Panc1 (cell line): ENCODE data around the gene TXNDC2. TPM values are rescaled to one million over a fixed set of nuclear protein-coding genes. Genes with fewer than 3 reads are reported as not detected.

Experiments used
- ATAC-seq: fragments of 200-7000 bp; cut with Tn5 transposase; 2 replicates; pipeline ENCODE4 v1.9.1; 2020; ENCODE audit warnings: mild to moderate bottlenecking, moderate library complexity
- BruUV-seq: library from RNA; stranded (reverse); fragments of 400-500 nt; replicated peaks from 2 replicates; lab custom pipeline; 2021; lab: Mats Ljungman, UMichigan
- CTCF ChIA-PET: fragments of 300-600 bp; sonication (Branson Sonifier 250); formaldehyde crosslinking; loops from one replicate; lab custom pipeline; 2022; ENCODE audit warnings: antibody characterized with exemption; lab: Charles Lee
- POLR2A ChIA-PET: fragments of 300-600 bp; sonication (Branson Sonifier 250); formaldehyde crosslinking; loops from one replicate; lab custom pipeline; 2022; ENCODE audit warnings: antibody characterized with exemption; lab: Charles Lee
- DNase-seq: peaks from one replicate; pipeline ENCODE4 v3.0.0-alpha.2; 2010; ENCODE audit warnings: low read depth, low spot score
- H3K27ac ChIP-seq: 2 replicates; pipeline ENCODE4 v1.5.1; 2011; ENCODE audit warnings: mild to moderate bottlenecking, low read length, inconsistent platforms
- H3K27me3 ChIP-seq: fragments of 200-500 bp; sonication (Bioruptor generic); 2 replicates; pipeline ENCODE4 v1.6.0; 2014; ENCODE audit warnings: low read length, inconsistent platforms; ENCODE audit not compliant: control insufficient read depth, insufficient read depth
- H3K36me3 ChIP-seq: fragments of 200-500 bp; sonication (Bioruptor generic); 2 replicates; pipeline ENCODE4 v1.5.1; 2014; ENCODE audit warnings: inconsistent platforms, mild to moderate bottlenecking, low read length, moderate library complexity; ENCODE audit not compliant: control insufficient read depth, insufficient read depth
- H3K4me1 ChIP-seq: 2 replicates; pipeline ENCODE4 v1.5.1; 2011; ENCODE audit warnings: inconsistent platforms, mild to moderate bottlenecking, low read length, moderate library complexity; ENCODE audit not compliant: control insufficient read depth, insufficient read depth
- H3K4me3 ChIP-seq, 2 experiments: 2 replicates each; pipeline ENCODE4 v1.5.1; 2011 to 2012; ENCODE audit warnings: low read depth in 2 of 2, low read length in 2 of 2, mild to moderate bottlenecking in 2 of 2, inconsistent platforms in 1 of 2, moderate library complexity in 1 of 2
- H3K9me3 ChIP-seq: fragments of 200-500 bp; sonication (Bioruptor generic); 2 replicates; pipeline ENCODE4 v1.5.1; 2014; ENCODE audit warnings: low read depth, mild to moderate bottlenecking, inconsistent platforms, low read length, moderate library complexity; ENCODE audit not compliant: control insufficient read depth, insufficient read depth
- CTCF ChIP-seq: fragments of 450-650 bp; IDR thresholded peaks from 2 replicates; pipeline ENCODE4 v1.5.1; 2017; ENCODE audit warnings: mild to moderate bottlenecking
- POLR2AphosphoS5 ChIP-seq: IDR thresholded peaks from 2 replicates; pipeline ENCODE4 v1.6.1; 2012; ENCODE audit warnings: mild to moderate bottlenecking, low read depth, low read length, moderate library complexity
- REST ChIP-seq, 2 experiments: IDR thresholded peaks; 2 replicates each; pipeline ENCODE4 v1.6.1; 2011 to 2012; ENCODE audit warnings: low read depth in 2 of 2, control low read depth in 1 of 2, low read length in 1 of 2, mild to moderate bottlenecking in 1 of 2, moderate library complexity in 1 of 2; ENCODE audit not compliant: insufficient read depth in 1 of 2
- SIN3A ChIP-seq: IDR thresholded peaks from 2 replicates; pipeline ENCODE4 v1.6.1; 2012; ENCODE audit warnings: low read depth, mild to moderate bottlenecking, low read length, moderate library complexity, borderline replicate concordance; ENCODE audit not compliant: insufficient read depth
- TCF7L2 ChIP-seq: IDR thresholded peaks from 2 replicates; pipeline ENCODE4 v1.6.1; 2011; ENCODE audit warnings: mild to moderate bottlenecking, low read depth, low read length, inconsistent platforms
- in situ Hi-C: cut with HindIII; loops from 2 replicates; pipeline ENCODE4 v1.10.0; 2016; ENCODE audit warnings: low sequenced_read_pairs, low pct_unique_long_range_greater_than_20kb
- intact Hi-C: fragments of 100-400 bp; cut with micrococcal nuclease; formaldehyde crosslinking; loops from one replicate; pipeline ENCODE4 v1.10.0; 2022; ENCODE audit not compliant: unreplicated experiment
- total RNA-seq: library from RNA; stranded (reverse); gene quantifications from one replicate; pipeline ENCODE4 v1.2.1, GENCODE V29; 2021; ENCODE audit not compliant: unreplicated experiment

The TXNDC2 gene
- total RNA-seq, 1 experiment from 2014 or later = 0.90 TPM

DNA sequence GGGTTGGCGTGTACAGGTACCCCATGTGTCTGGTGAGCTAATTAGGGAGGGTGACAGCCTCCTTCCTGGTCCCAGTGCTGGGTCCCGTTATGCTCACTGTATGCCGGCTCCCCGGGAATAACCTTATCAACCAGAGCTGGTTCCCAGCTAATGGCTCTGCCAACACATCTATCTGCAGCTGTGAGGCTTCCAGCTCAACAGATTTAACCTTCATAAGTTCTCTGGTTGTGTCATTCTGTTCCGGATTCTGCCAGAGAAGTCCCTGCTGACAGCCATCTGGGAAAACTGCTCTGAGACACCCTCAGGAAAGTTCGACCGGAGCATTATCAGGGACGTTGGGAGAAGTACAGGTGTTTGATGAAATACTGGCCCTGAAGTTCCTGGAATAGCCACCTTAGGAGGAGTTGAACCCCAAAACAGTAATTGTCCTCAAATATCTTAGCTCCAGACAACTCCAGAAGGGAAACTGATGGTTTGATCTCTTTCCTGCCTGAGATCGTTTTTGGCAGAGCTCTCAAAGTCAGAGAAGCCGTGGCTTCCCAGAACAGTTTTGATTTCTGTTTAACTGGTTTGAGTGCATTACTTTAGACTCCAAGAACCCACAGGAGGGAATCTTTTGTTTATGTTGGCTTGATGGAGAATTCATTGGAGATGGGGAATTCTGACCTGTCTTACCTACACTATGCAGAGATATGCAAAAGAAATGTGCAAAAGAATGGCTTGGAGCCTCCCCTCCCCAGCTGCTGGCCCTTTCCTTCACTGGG is 39.4 kb upstream of the TXNDC2 start:
- H3K4me3 ChIP-seq = no peak overlapping the region
- POLR2A ChIA-PET = no interaction called here
- no peaks in the 10 kb centered on the region for H3K9me3 ChIP-seq
- in situ Hi-C loops (no loop called here), intact Hi-C loops (no loop called here)
- CTCF ChIA-PET = no interaction called here
- no peaks in the 10 kb centered on the region; the same call in 1 of the 2 replicates for H3K4me1 ChIP-seq
- DNase-seq (no peak), ATAC-seq (no peak)
- H3K27ac ChIP-seq = no peak overlapping the region
- H3K27me3 ChIP-seq = no peaks in the 10 kb centered on the region
- peaks cover 4% of the 10 kb centered on the region; the same call in 1 of the 2 replicates for H3K36me3 ChIP-seq
- TF ChIP-seq TCF7L2 = no peak
- TF ChIP-seq SIN3A = no peak
- TF ChIP-seq REST (IDR thresholded peaks at IDR 0.05; ENCODE audit: insufficient read depth in 1 of 2, low read depth in 2 of 2, low read length in 1 of 2) = no peak
- no peak for TF ChIP-seq POLR2AphosphoS5
- TF ChIP-seq CTCF = no peak
- no TSS peak for BruUV-seq

DNA sequence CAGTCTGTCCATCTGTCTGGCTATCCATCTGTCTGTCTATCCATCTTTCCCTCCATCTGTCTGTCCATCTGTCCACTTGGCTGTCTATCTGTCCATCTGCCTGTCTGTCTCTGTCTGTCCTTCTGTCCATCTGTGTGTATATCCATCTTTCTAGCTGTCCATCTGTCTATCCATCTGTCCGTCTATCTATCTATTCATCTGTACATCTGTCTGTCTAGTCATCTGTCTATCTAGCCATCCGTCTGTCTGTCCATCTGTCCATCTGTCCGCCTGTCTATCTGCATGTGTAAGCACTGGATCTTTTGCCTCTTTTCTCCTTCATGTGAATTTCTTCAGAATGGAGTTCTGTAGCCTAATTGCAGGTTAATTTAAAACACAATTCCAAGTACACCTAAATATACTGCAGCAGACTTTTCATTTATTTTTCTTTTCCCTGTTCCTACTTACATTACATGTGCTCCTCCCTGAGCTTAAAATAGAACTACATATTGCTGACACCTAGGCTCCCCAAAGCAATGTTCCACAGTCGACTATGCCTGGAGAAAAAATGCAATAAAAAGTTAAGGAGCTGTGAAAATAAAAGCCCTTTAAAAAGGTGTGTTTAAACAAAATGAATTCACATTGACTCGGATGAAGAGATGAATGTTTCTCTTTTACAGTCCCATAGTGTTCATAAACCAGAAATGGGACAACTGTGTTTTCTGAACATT is 37.4 kb upstream of the TXNDC2 start:
- ChIA-PET POLR2A (no interaction called here), CTCF (no interaction called here)
- in situ Hi-C loops (no loop called here), intact Hi-C loops (no loop called here)
- H3K4me1 ChIP-seq = no peaks in the 10 kb centered on the region; the same call in 1 of the 2 replicates
- BruUV-seq = no TSS peak
- DNase-seq (no peak), ATAC-seq (no peak)
- H3K27me3 ChIP-seq = no peaks in the 10 kb centered on the region
- peaks cover 4% of the 10 kb centered on the region; the same call in 1 of the 2 replicates for H3K36me3 ChIP-seq
- H3K4me3 ChIP-seq = no peak overlapping the region
- TF ChIP-seq REST (IDR thresholded peaks at IDR 0.05; ENCODE audit: insufficient read depth in 1 of 2, low read depth in 2 of 2, low read length in 1 of 2) (no peak), SIN3A (no peak), TCF7L2 (no peak)
- H3K9me3 ChIP-seq = 0 out of 2 replicates have a peak, but pooled peaks cover 3% of the 10 kb centered on the region
- no peak overlapping the region; the same call in 1 of the 2 replicates for H3K27ac ChIP-seq
